HepG2 (cell line): ENCODE results near the gene PLEKHB2. TPM values are rescaled to one million over a fixed set of nuclear protein-coding genes. Genes with fewer than 3 reads are reported as not detected.
A peak's percentile ranks its signal among the peaks of the same experiment; 100 is the strongest.

Source experiments
- CCAR2 ChIP-seq: fragments of 200-400 bp; formaldehyde crosslinking; optimal IDR thresholded peaks from 2 replicates; pipeline ENCODE3; 2018; ENCODE audit warnings: low read depth, mild to moderate bottlenecking, low read length, moderate library complexity
- CEBPG ChIP-seq: IDR thresholded peaks from 2 replicates; pipeline ENCODE4 v1.6.1; 2016
- CREB1 ChIP-seq, 2 experiments: fragments of 450-650 bp in 1 of 2; IDR thresholded peaks; 2 replicates each; pipeline ENCODE4 v1.6.1; 2016 to 2017; ENCODE audit warnings: control low read depth in 1 of 2, mild to moderate bottlenecking in 1 of 2, missing compliant biosample characterization in 1 of 2, missing genetic modification characterization in 1 of 2
- DPF2 ChIP-seq: sonication (generic); formaldehyde crosslinking; IDR thresholded peaks from 2 replicates; pipeline ENCODE4 v1.4.0; 2020; ENCODE audit warnings: mild to moderate bottlenecking, low read depth, missing genetic modification reagents, borderline replicate concordance
- ELF3 ChIP-seq: IDR thresholded peaks from 2 replicates; pipeline ENCODE4 v1.6.1; 2016; ENCODE audit warnings: missing genetic modification reagents, missing compliant biosample characterization
- FOXA3 ChIP-seq: IDR thresholded peaks from 2 replicates; pipeline ENCODE4 v1.6.1; 2016; ENCODE audit warnings: missing genetic modification reagents, missing compliant biosample characterization
- GATA4 ChIP-seq: sonication (generic); IDR thresholded peaks from 2 replicates; pipeline ENCODE4 v1.6.1; 2016; ENCODE audit warnings: antibody characterized with exemption, low read depth, borderline replicate concordance
- HNF4A ChIP-seq: sonication (generic); formaldehyde crosslinking; IDR thresholded peaks from 2 replicates; pipeline ENCODE4 v1.4.0; 2020; ENCODE audit warnings: missing genetic modification reagents
- HNRNPK ChIP-seq: fragments of 200-400 bp; formaldehyde crosslinking; IDR thresholded peaks from 2 replicates; pipeline ENCODE4 v1.6.1; 2018; ENCODE audit warnings: low read length, low read depth, moderate library complexity, mild to moderate bottlenecking; ENCODE audit not compliant: poor library complexity, severe bottlenecking
- KDM6A ChIP-seq: IDR thresholded peaks from 2 replicates; pipeline ENCODE4 v1.6.1; 2016; ENCODE audit warnings: low read depth
- MED8 ChIP-seq: sonication (generic); formaldehyde crosslinking; IDR thresholded peaks from 2 replicates; pipeline ENCODE4 v1.8.1; 2023; ENCODE audit warnings: mild to moderate bottlenecking, missing genetic modification reagents; ENCODE audit not compliant: insufficient replicate concordance
- NCOR1 ChIP-seq: fragments of 200-600 bp; sonication (generic); IDR thresholded peaks from 2 replicates; pipeline ENCODE4 v1.7.0; 2017; ENCODE audit warnings: antibody characterized with exemption, low read length, borderline replicate concordance
- PAXIP1 ChIP-seq: sonication (generic); formaldehyde crosslinking; conservative IDR thresholded peaks from 2 replicates; pipeline ENCODE4 v1.4.0; 2020; ENCODE audit warnings: mild to moderate bottlenecking, missing genetic modification reagents, moderate library complexity
- SAP130 ChIP-seq: IDR thresholded peaks from 2 replicates; pipeline ENCODE4 v1.6.1; 2016; ENCODE audit warnings: low read depth
- SOX13 ChIP-seq, 3 experiments: fragments of 450-650 bp in 1 of 3; sonication (generic) in 1 of 3; formaldehyde crosslinking in 1 of 3; IDR thresholded peaks in 2 of 3; conservative IDR thresholded peaks in 1 of 3; 2 replicates each; pipeline versions ENCODE4 v1.5.0 to v1.6.1; 2016 to 2020; ENCODE audit warnings: antibody characterized with exemption in 1 of 3, mild to moderate bottlenecking in 1 of 3, missing compliant biosample characterization in 1 of 3, missing genetic modification reagents in 1 of 3, moderate library complexity in 1 of 3
- SOX5 ChIP-seq: IDR thresholded peaks from 2 replicates; pipeline ENCODE4 v1.6.1; 2016; ENCODE audit warnings: borderline replicate concordance
- SOX6 ChIP-seq, 2 experiments: fragments of 450-650 bp in 1 of 2; sonication (generic) in 1 of 2; formaldehyde crosslinking in 1 of 2; IDR thresholded peaks; 2 replicates each; pipeline versions ENCODE4 v1.4.0 to v1.6.1; 2017 to 2020; ENCODE audit warnings: antibody characterized with exemption in 1 of 2, mild to moderate bottlenecking in 1 of 2, missing genetic modification reagents in 1 of 2
- TEAD3 ChIP-seq: optimal IDR thresholded peaks from 2 replicates; pipeline ENCODE3; 2016; ENCODE audit warnings: borderline replicate concordance
- TMF1 ChIP-seq: sonication (generic); formaldehyde crosslinking; IDR thresholded peaks from 2 replicates; pipeline ENCODE4 v1.8.1; 2022; ENCODE audit warnings: low read depth, missing genetic modification reagents
- ZNF160 ChIP-seq: sonication (generic); formaldehyde crosslinking; IDR thresholded peaks from 2 replicates; pipeline ENCODE4 v1.8.0; 2022; ENCODE audit warnings: mild to moderate bottlenecking, inconsistent platforms, missing genetic modification reagents
- ZNF335 ChIP-seq: sonication (generic); formaldehyde crosslinking; IDR thresholded peaks from 2 replicates; pipeline ENCODE4 v1.4.0; 2020; ENCODE audit warnings: missing genetic modification reagents
- ZNF383 ChIP-seq: sonication (generic); formaldehyde crosslinking; IDR thresholded peaks from 2 replicates; pipeline ENCODE4 v1.4.0; 2020; ENCODE audit warnings: missing genetic modification reagents, mild to moderate bottlenecking, borderline replicate concordance
- ZNF572 ChIP-seq: sonication (generic); formaldehyde crosslinking; IDR thresholded peaks from 2 replicates; pipeline ENCODE4 v1.5.1; 2020; ENCODE audit warnings: mild to moderate bottlenecking, missing genetic modification reagents
- ZNF652 ChIP-seq: IDR thresholded peaks from 2 replicates; pipeline ENCODE4 v1.6.1; 2016; ENCODE audit warnings: low read depth, borderline replicate concordance
- ZNF816 ChIP-seq: sonication (generic); formaldehyde crosslinking; IDR thresholded peaks from 2 replicates; pipeline ENCODE4 v1.8.0; 2022; ENCODE audit warnings: missing genetic modification reagents, mild to moderate bottlenecking, borderline replicate concordance
- polyA plus RNA-seq, 8 experiments: library from polyadenylated mRNA; depleted of rRNA in 3 of 8; stranded (reverse) in 7 of 8; unstranded in 1 of 8; fragments of >200 nt; fragmentation: Illumina TruSeq in 4 of 8; extraction: Trizol in 4 of 8; gene quantifications; 2 replicates each; pipeline versions ENCODE4 v1.2.1 to v1.2.3, GENCODE V29; 2011 to 2016; ENCODE audit warnings: low read depth in 4 of 8, missing spikeins in 1 of 8, mixed read lengths in 1 of 8; ENCODE audit not compliant: insufficient read depth in 1 of 8
- total RNA-seq, 5 experiments: library from RNA; depleted of rRNA; stranded (reverse); fragments of >200 nt; fragmentation: Illumina TruSeq; extraction: Trizol; gene quantifications; 2 replicates each; pipeline ENCODE4 v1.2.3, GENCODE V29; 2016; ENCODE audit warnings: low read depth in 1 of 5
- TF ChIP-seq, protein P1 (sequence below): sonication (generic); formaldehyde crosslinking; IDR thresholded peaks from 2 replicates; pipeline ENCODE4 v1.4.0; 2020; ENCODE audit warnings: mild to moderate bottlenecking, low read depth, missing genetic modification reagents

Gene PLEKHB2
- total and polyA plus RNA-seq, 2 of the 13 experiments (the other 11 are each of a cell fraction or from before 2014, with no cell fraction given), result 73.0 to 78.9 TPM

GRCh38 chr2:131112529-131112928, 7.4 kb downstream of the PLEKHB2 start (continued):
- no peak for TF ChIP-seq ZNF383 (CRISPR knock-in tag)
- 0 out of 2 replicates have a peak, but pooled peaks have one; percentile 45 for TF ChIP-seq PAXIP1
- peak; percentile 78 for TF ChIP-seq TEAD3
- TF ChIP-seq ZNF335, result 0 out of 2 replicates have a peak, but pooled peaks have one; percentile 36
- no peak for TF ChIP-seq CREB1 (IDR thresholded peaks at IDR 0.05)
- 0 out of 2 replicates have a peak, but pooled peaks have one; percentile 28 for TF ChIP-seq CREB1 (CRISPR knock-in tag; IDR thresholded peaks at IDR 0.05)
- no peak for TF ChIP-seq CCAR2
- TF ChIP-seq, protein P1, sequence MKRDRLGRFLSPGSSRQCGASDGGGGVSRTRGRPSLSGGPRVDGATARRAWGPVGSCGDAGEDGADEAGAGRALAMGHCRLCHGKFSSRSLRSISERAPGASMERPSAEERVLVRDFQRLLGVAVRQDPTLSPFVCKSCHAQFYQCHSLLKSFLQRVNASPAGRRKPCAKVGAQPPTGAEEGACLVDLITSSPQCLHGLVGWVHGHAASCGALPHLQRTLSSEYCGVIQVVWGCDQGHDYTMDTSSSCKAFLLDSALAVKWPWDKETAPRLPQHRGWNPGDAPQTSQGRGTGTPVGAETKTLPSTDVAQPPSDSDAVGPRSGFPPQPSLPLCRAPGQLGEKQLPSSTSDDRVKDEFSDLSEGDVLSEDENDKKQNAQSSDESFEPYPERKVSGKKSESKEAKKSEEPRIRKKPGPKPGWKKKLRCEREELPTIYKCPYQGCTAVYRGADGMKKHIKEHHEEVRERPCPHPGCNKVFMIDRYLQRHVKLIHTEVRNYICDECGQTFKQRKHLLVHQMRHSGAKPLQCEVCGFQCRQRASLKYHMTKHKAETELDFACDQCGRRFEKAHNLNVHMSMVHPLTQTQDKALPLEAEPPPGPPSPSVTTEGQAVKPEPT (CRISPR knock-in tag), result no peak
- no peak for TF ChIP-seq ZNF160
- no peak for TF ChIP-seq DPF2 (CRISPR knock-in tag)
- peak; percentile 63; the same call in 1 of the 2 replicates for TF ChIP-seq ZNF652
- no peak for TF ChIP-seq SOX13 (IDR thresholded peaks at IDR 0.05)
- TF ChIP-seq SOX13 (CRISPR knock-in tag; conservative IDR thresholded peaks at IDR 0.05 in 1 of 2, IDR thresholded peaks at IDR 0.05 in 1 of 2), result peak in 1 of 2 experiments; percentile 50; a peak in 1 of 4 replicates
- no peak for TF ChIP-seq MED8
- TF ChIP-seq SOX6 (IDR thresholded peaks at IDR 0.05), result no peak
- peak; percentile 21; the same call in 1 of the 2 replicates for TF ChIP-seq SOX6 (CRISPR knock-in tag; IDR thresholded peaks at IDR 0.05)
- peak; percentile 68 for TF ChIP-seq HNF4A (CRISPR knock-in tag)
- no peak for TF ChIP-seq ZNF572 (CRISPR knock-in tag)
- TF ChIP-seq ELF3 (CRISPR knock-in tag), result no peak
- no peak for TF ChIP-seq TMF1 (CRISPR knock-in tag)
- peak; percentile 15; the same call in 1 of the 2 replicates for TF ChIP-seq FOXA3 (CRISPR knock-in tag)
- TF ChIP-seq SOX5, result peak; percentile 35; the same call in 1 of the 2 replicates
- no peak for TF ChIP-seq GATA4
- TF ChIP-seq KDM6A (CRISPR knock-in tag), result peak; percentile 15; the same call in 1 of the 2 replicates
- no peak for TF ChIP-seq ZNF816
- TF ChIP-seq NCOR1, result 0 out of 2 replicates have a peak, but pooled peaks have one; percentile 35
- peak; percentile 75 for TF ChIP-seq CEBPG
- TF ChIP-seq SAP130 (CRISPR knock-in tag), result peak; percentile 37; the same call in 1 of the 2 replicates
- TF ChIP-seq HNRNPK, result no peak
